Keratinocyte (primary cell): ENCODE results near the gene CD276.

Experiments used
- CTCF ChIP-seq, 3 experiments: IDR thresholded peaks in 1 of 3; conservative IDR thresholded peaks in 1 of 3; optimal IDR thresholded peaks in 1 of 3; 2 replicates in 2 of 3; 3 replicates in 1 of 3; pipeline versions ENCODE3 to v1.5.1; 2011; ENCODE audit warnings: low read length in 3 of 3, mild to moderate bottlenecking in 3 of 3, moderate library complexity in 2 of 3, control low read depth in 1 of 3, inconsistent platforms in 1 of 3; ENCODE audit not compliant: insufficient read depth in 2 of 3; ENCODE audit errors: extremely low read depth in 1 of 3
- EZH2 ChIP-seq: IDR thresholded peaks from one replicate; pipeline ENCODE4 v1.6.1; 2012; ENCODE audit warnings: inconsistent platforms, mild to moderate bottlenecking, low read length, moderate library complexity

GRCh38 chr15:73711526-73711925 is 27.3 kb downstream of the CD276 start:
- no peak for TF ChIP-seq CTCF (optimal IDR thresholded peaks at IDR 0.05 in 1 of 3, IDR thresholded peaks at IDR 0.05 in 1 of 3, conservative IDR thresholded peaks at IDR 0.05 in 1 of 3; ENCODE audit: extremely low read depth in 1 of 3, insufficient read depth in 2 of 3, low read length in 3 of 3)
- no peak for TF ChIP-seq EZH2
